Activated CD8-positive, alpha-beta memory T cell treated with anti-CD3 and anti-CD28 coated beads for 24 hours (primary cell): Measurements from ENCODE around the gene WNT8B.
A peak's percentile ranks its signal among the peaks of the same experiment; 100 is the strongest.

ENCODE experiments used
- DNase-seq: peaks from one replicate; pipeline ENCODE4 v3.0.0-alpha.2; 2020

The WNT8B gene

GRCh38 chr10:100519311-100520051 lies 56.7 kb downstream of the WNT8B start, which contains the start of gene SEC31B:
TSS of gene SEC31B (minus strand) at chr10:100519861. CDS start at chr10:100516952, 2,909 bp downstream.
- DNase-seq: no peak

DNA sequence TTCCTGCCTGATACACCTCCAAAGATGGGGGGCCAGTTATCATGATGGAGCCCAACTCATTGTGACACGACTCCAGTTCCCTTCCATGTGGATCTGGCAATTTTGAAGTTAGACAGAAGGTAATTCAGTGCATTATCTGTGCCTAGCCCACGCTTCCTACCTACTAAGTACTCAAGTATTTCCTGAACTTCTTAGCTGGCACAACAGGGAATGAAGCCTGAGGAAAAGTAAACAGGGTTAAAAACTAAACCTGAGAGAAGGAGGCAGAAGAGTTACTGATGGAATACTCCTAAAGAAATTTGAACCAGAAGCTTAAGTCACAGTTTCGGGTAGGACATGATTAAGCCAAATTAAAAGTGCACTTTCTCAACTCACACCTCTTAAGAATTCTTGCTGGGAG lies 58.0 kb downstream of the WNT8B start:
- no peak for DNase-seq

- DNase-seq: no peak
Observed at GRCh38 chr10:100522107-100522801, 59.4 kb downstream of the WNT8B start.

GRCh38 chr10:100522945-100523344 lies 60.1 kb downstream of the WNT8B start:
- no peak for DNase-seq

DNA sequence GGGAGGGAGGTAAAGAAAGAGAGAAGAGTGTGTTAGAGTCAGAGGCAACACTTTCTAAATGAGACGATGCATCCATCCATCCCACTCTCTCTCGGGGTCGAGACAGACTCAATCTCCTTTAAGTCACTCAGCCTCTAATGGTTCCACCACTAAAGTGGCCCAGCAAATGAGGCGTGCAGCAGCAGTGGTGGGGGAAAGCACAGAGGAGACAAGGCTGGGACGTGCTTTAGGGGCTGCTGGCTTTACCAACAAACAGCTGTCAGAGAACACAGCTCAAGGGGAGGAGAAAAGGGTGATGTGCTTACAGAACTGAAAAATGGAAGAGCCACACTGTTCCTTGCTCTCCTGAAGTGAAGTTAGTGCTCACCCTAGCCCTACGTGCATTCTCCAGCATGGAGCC lies 61.4 kb downstream of the WNT8B start:
- DNase-seq: no peak

DNA sequence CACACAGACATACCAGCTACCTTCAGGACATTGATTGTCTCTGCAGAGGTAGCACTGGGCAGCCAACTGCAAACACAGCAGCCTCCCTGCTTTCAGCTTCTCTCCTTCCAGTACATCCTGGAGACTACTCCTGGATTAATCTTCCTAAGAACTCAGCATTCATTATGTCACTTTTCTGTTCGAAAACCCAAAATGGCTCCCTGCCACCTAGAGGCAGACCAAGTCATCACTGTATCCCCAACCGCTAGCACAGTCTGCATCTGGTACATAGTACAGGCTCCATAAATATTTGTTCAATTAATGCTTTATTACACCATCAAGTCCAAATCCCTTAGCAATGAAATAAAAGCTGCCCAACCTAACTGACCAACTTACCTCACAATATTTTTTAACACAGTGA lies 61.8 kb downstream of the WNT8B start:
- DNase-seq: no peak

DNA sequence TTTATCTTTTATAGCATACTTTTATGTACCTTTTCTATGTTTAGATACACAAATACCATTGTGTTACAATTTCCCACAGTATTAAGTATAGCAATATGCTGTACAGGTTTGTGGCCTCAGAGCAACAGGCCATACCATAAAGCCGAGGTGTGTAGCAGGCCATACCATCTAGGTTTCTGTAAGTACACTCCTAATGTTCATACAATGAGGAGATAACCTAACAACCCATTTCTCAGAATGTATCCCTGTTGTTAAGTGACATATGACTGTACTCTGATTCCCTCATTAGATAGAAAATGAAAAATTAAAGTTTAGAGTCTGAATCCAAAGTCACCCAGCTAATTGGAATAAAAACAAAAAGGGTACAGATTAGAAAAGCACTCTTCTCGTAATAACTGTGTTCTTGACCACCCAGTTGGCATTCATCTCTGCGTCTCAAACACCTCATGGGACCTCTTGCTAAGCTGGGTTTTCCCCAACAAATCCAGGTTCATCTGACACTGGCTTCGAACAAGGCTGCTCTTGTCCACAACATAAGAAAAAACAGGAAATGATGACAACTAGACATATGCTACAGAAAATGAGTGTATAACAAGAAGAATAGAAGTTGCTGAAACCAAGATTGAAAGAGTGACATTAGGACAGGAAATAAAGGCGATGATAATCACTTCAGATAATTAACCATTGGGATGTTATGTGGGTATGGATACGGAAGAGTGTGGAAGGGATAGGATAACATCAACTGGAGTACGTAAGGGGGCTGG lies 65.5 kb downstream of the WNT8B start:
- no peak for DNase-seq

GRCh38 chr10:100528921-100529474 lies 66.2 kb downstream of the WNT8B start:
- no peak for DNase-seq

GRCh38 chr10:100529475-100530298 lies 66.9 kb downstream of the WNT8B start, which contains the start of gene NDUFB8:
TSS of gene NDUFB8 (minus strand) at chr10:100529871. CDS start at chr10:100529851, 20 bp downstream.
- peak; percentile 95 for DNase-seq

- no peak for DNase-seq
Observed at GRCh38 chr10:100531761-100532160, 69.0 kb downstream of the WNT8B start.
